ENCODE results near the gene MOBP.

GRCh38 chr3:39505866-39506742, 38.6 kb downstream of the MOBP start:
- TF ChIP-seq RAD21 (IDR thresholded peaks at IDR 0.05; ENCODE audit: low read length) (no peak), POLR2A (IDR thresholded peaks at IDR 0.05; ENCODE audit: low read depth, low read length) (no peak), CTCF (conservative IDR thresholded peaks at IDR 0.05; ENCODE audit: low read depth, low read length) (no peak), RFX5 (IDR thresholded peaks at IDR 0.05; ENCODE audit: low read depth, low read length) (no peak), USF2 (IDR thresholded peaks at IDR 0.05; ENCODE audit: low read depth, low read length) (no peak)
